ENCODE measurements around the gene SLC35B2.

The SLC35B2 gene

DNA sequence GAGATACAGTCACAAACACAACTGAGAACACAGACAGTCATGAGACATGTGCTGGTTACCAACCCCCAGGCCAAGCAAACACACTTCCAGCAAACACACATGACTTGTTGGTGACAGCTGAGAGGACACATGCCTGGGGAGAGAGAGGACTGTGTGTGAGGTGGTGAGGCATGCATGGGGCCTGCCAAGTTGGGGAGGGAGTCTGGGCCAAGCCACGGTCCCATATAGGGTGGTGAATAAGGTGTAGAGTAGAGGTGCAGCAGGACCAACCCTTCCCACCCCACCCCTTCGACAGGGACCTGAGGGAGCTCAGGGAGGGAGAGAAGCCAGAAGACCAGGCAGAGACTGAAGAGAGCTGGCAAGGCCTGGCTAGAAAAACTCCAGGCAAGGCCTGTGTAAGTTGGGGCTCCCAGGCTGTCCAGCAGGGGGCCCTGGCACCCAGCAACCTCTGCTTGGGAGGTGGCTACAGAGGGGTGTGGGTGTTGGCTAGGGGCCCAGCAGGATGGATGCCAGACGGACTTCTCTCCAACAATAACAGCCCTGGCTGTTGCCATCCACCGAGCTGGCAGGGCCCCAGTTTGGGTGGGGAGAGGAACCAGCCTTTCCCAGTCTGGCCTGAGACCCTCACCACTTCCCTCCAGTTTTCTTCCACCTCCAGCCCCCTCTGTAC, 35.9 kb downstream of the SLC35B2 start:
- no peak for DNase-seq (ENCODE audit: low spot score)

DNA sequence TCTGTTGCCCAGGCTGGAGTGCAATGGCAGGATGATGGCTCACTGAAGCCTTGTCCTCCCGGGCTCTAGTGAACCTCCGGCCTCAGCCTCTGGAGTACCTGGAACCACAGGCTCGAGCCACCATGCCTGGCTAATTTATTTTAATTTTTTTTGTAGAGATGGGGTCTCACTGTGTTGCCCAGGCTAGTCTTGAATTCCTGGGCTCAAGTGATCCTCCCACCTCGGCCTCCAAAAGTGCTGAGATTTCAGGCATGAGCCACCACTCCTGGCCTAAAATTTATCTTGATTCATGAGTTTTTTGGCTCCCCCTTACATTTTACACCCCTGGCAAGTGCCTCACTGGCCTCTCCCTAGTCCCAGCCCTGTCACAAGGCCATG, 36.4 kb downstream of the SLC35B2 start:
- DNase-seq (ENCODE audit: low spot score), result no peak

GRCh38 chr6:44219815-44220784, 37.2 kb downstream of the SLC35B2 start:
- DNase-seq (ENCODE audit: low spot score), result no peak

DNA sequence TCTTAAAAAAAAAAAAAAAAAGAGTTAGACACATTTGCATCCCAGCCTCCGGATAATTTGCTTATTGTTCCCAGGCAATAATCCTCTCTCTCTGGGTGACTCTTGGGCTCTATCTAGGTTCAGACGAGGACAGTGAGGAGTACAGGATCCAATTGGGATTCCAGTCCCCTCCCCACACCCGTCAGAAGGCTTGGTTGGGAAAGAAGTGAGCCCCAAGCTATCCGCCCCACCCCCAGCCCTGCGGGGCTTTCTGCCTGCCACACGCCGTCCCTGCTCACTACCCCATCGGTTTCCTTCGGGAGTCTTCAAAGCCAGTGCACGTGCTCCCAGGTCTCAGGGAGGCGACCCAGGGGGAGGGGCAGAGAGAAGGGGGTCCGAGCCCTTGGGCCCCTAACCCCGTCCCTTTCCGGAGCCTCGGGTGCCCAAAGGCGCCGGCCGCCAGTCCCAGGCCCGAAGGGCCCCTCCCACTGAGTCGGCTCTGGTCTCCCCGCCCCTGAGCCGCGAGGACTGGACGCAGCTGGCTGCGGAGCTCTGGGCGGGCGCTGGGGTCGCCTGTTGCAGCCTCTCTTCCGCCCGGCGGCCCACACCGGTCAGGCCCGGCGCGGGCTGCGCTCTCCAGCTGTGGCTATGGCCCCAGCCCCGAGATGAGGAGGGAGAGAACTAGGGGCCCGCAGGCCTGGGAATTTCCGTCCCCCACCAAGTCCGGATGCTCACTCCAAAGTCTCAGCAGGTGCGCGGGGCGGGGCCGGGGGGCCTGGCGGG, 38.1 kb downstream of the SLC35B2 start:
- no peak for DNase-seq (ENCODE audit: low spot score)

- no peak for DNase-seq (ENCODE audit: low spot score)
Observed at GRCh38 chr6:44217332-44218143, 39.8 kb downstream of the SLC35B2 start.

GRCh38 chr6:44216677-44217331, 40.5 kb downstream of the SLC35B2 start, which contains the start of gene MYMX:
MYMX (plus strand) TSS chr6:44216926; CDS start chr6:44217472, 546 bp downstream.
- no peak for DNase-seq (ENCODE audit: low spot score)

GRCh38 chr6:44214307-44214706, 43.0 kb downstream of the SLC35B2 start:
- no peak for DNase-seq (ENCODE audit: low spot score)

- no peak for DNase-seq (ENCODE audit: low spot score)
Observed at GRCh38 chr6:44211284-44211683, 46.0 kb downstream of the SLC35B2 start.

GRCh38 chr6:44207966-44208365, 49.4 kb downstream of the SLC35B2 start:
- no peak for DNase-seq (ENCODE audit: low spot score)

All from COLO829 (cell line).